Sigmoid colon (tissue), 4 donors: Measurements from ENCODE around the gene ADCY1.

Experiments used
- EP300 ChIP-seq, 4 donors: sonication (generic); formaldehyde crosslinking; IDR thresholded peaks; one replicate each; pipeline ENCODE4 v1.6.1; 2017; ENCODE audit warnings: antibody characterized with exemption in 4 of 4
- TF ChIP-seq, protein P1 (sequence below), 4 experiments: fragments of 450-650 bp in 3 of 4; fragments of 200-600 bp in 1 of 4; IDR thresholded peaks; one replicate each; pipeline ENCODE4 v1.5.1; 2016 to 2019; ENCODE audit warnings: antibody characterized with exemption in 4 of 4, mild to moderate bottlenecking in 3 of 4, moderate library complexity in 2 of 4

DNA sequence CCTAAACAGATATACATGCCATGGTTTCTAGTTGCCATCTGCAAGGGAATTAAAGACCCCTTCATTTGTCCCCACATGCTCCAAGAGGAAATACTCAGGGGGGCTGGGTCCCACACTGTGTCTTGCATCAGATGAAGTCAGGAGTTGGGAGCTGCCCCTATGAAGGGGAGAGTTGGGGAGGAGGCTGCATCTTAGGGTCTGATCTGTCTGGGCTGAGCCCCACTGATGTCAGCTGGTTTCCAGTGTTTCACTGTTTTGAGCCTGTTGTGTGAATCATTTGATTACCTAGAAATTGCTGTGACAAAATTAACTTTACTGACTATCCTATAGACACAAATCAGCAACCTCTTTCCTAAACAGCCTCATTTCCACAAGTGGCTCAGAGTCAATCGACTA is 4.9 kb upstream of the ADCY1 start:
- no peak for TF ChIP-seq EP300 (IDR thresholded peaks at IDR 0.05)
- TF ChIP-seq, protein P1, sequence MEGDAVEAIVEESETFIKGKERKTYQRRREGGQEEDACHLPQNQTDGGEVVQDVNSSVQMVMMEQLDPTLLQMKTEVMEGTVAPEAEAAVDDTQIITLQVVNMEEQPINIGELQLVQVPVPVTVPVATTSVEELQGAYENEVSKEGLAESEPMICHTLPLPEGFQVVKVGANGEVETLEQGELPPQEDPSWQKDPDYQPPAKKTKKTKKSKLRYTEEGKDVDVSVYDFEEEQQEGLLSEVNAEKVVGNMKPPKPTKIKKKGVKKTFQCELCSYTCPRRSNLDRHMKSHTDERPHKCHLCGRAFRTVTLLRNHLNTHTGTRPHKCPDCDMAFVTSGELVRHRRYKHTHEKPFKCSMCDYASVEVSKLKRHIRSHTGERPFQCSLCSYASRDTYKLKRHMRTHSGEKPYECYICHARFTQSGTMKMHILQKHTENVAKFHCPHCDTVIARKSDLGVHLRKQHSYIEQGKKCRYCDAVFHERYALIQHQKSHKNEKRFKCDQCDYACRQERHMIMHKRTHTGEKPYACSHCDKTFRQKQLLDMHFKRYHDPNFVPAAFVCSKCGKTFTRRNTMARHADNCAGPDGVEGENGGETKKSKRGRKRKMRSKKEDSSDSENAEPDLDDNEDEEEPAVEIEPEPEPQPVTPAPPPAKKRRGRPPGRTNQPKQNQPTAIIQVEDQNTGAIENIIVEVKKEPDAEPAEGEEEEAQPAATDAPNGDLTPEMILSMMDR (IDR thresholded peaks at IDR 0.05) = no peak
